Right atrium auricular region (tissue), 2 donors: Measurements from ENCODE around the gene ARHGEF16. TPM values are rescaled to one million over a fixed set of nuclear protein-coding genes. Genes with fewer than 3 reads are reported as not detected.

ENCODE experiments used
- DNase-seq: peaks from one replicate; pipeline ENCODE4 v3.0.0-alpha.2; 2019; ENCODE audit warnings: low spot score
- H3K27ac ChIP-seq, 2 donors: fragments of 200-600 bp; sonication (generic); 1 replicate in 1 of 2; 2 replicates in 1 of 2; pipeline ENCODE4 v1.5.1; 2016 to 2019
- H3K27me3 ChIP-seq, 2 donors: fragments of 200-600 bp; sonication (generic); one replicate each; pipeline versions ENCODE4 v1.5.1 to v1.6.0; 2017 to 2019
- H3K36me3 ChIP-seq: fragments of 200-600 bp; sonication (generic); one replicate; pipeline ENCODE4 v1.5.1; 2016
- H3K4me1 ChIP-seq, 2 donors: fragments of 200-600 bp; sonication (generic); one replicate each; pipeline versions ENCODE4 v1.5.1 to v1.6.0; 2017 to 2019
- H3K4me3 ChIP-seq, 2 donors: fragments of 200-600 bp; sonication (generic); 1 replicate in 1 of 2; 2 replicates in 1 of 2; pipeline ENCODE4 v1.5.1; 2017 to 2019; ENCODE audit warnings: mild to moderate bottlenecking in 1 of 2, moderate library complexity in 1 of 2
- H3K9me3 ChIP-seq, 2 donors: fragments of 200-600 bp; sonication (generic); one replicate each; pipeline ENCODE4 v1.5.1; 2019
- CTCF ChIP-seq, 2 donors: fragments of 200-600 bp; sonication (generic); IDR thresholded peaks; one replicate each; pipeline ENCODE4 v1.5.1; 2019; ENCODE audit warnings: antibody characterized with exemption in 2 of 2
- total RNA-seq, 2 donors: library from RNA; depleted of rRNA; stranded (reverse); fragments of >200 nt; gene quantifications; one replicate each; pipeline ENCODE4 v1.1.0, GENCODE V29; 2016

Gene ARHGEF16
- total RNA-seq, 2 donors from 2014 or later = 0.22 to 1.5 TPM

GRCh38 chr1:3474421-3474820 lies 20.0 kb downstream of the ARHGEF16 start:
- Histone ChIP-seq H3K4me1 (peaks cover 0 to 12% of the 10 kb centered on the region in 2 donors), H3K9me3 (no peaks in the 10 kb centered on the region), H3K36me3 (no peaks in the 10 kb centered on the region), H3K4me3 (no peak overlapping the region), H3K27ac (no peak overlapping the region), H3K27me3 (no peaks in the 10 kb centered on the region)
- no peak for DNase-seq
- no peak for TF ChIP-seq CTCF (IDR thresholded peaks at IDR 0.05)

GRCh38 chr1:3475839-3476573 lies 21.5 kb downstream of the ARHGEF16 start:
- H3K4me3 ChIP-seq = no peak overlapping the region
- no peaks in the 10 kb centered on the region for H3K36me3 ChIP-seq
- TF ChIP-seq CTCF (IDR thresholded peaks at IDR 0.05) = no peak
- no peak overlapping the region for H3K27ac ChIP-seq
- no peaks in the 10 kb centered on the region for H3K9me3 ChIP-seq
- H3K27me3 ChIP-seq = no peaks in the 10 kb centered on the region
- peaks cover 0 to 11% of the 10 kb centered on the region in 2 donors for H3K4me1 ChIP-seq
- no peak for DNase-seq

GRCh38 chr1:3476666-3477065 lies 22.2 kb downstream of the ARHGEF16 start:
- TF ChIP-seq CTCF (IDR thresholded peaks at IDR 0.05) = no peak
- H3K4me3 ChIP-seq = no peak overlapping the region
- no peaks in the 10 kb centered on the region for H3K36me3 ChIP-seq
- no peaks in the 10 kb centered on the region for H3K27me3 ChIP-seq
- no peaks in the 10 kb centered on the region for H3K9me3 ChIP-seq
- DNase-seq = no peak
- no peak overlapping the region for H3K27ac ChIP-seq
- H3K4me1 ChIP-seq = peaks cover 0 to 5% of the 10 kb centered on the region in 2 donors

GRCh38 chr1:3477241-3477995 lies 23.0 kb downstream of the ARHGEF16 start:
- H3K9me3 ChIP-seq = no peaks in the 10 kb centered on the region
- no peak for DNase-seq
- H3K36me3 ChIP-seq = no peaks in the 10 kb centered on the region
- no peak for TF ChIP-seq CTCF (IDR thresholded peaks at IDR 0.05)
- H3K4me3 ChIP-seq = no peak overlapping the region
- H3K27me3 ChIP-seq = no peaks in the 10 kb centered on the region
- H3K4me1 ChIP-seq = no peaks in the 10 kb centered on the region
- H3K27ac ChIP-seq = no peak overlapping the region

GRCh38 chr1:3478187-3478586 lies 23.7 kb downstream of the ARHGEF16 start:
- no peak for TF ChIP-seq CTCF (IDR thresholded peaks at IDR 0.05)
- H3K4me3 ChIP-seq = no peak overlapping the region
- DNase-seq = no peak
- no peaks in the 10 kb centered on the region for H3K9me3 ChIP-seq
- H3K36me3 ChIP-seq = no peaks in the 10 kb centered on the region
- H3K27me3 ChIP-seq = no peaks in the 10 kb centered on the region
- no peaks in the 10 kb centered on the region for H3K4me1 ChIP-seq
- no peak overlapping the region for H3K27ac ChIP-seq
